Panc1 (cell line): Measurements from ENCODE around the gene HUNK.

Source experiments
- CTCF ChIP-seq: fragments of 450-650 bp; IDR thresholded peaks from 2 replicates; pipeline ENCODE4 v1.5.1; 2017; ENCODE audit warnings: mild to moderate bottlenecking
- POLR2AphosphoS5 ChIP-seq: IDR thresholded peaks from 2 replicates; pipeline ENCODE4 v1.6.1; 2012; ENCODE audit warnings: mild to moderate bottlenecking, low read depth, low read length, moderate library complexity
- TCF7L2 ChIP-seq: IDR thresholded peaks from 2 replicates; pipeline ENCODE4 v1.6.1; 2011; ENCODE audit warnings: mild to moderate bottlenecking, low read depth, low read length, inconsistent platforms
- TF ChIP-seq, protein P1 (sequence below), 2 experiments: IDR thresholded peaks; 2 replicates each; pipeline ENCODE4 v1.6.1; 2011 to 2012; ENCODE audit warnings: low read depth in 2 of 2, control low read depth in 1 of 2, low read length in 1 of 2, mild to moderate bottlenecking in 1 of 2, moderate library complexity in 1 of 2; ENCODE audit not compliant: insufficient read depth in 1 of 2

DNA sequence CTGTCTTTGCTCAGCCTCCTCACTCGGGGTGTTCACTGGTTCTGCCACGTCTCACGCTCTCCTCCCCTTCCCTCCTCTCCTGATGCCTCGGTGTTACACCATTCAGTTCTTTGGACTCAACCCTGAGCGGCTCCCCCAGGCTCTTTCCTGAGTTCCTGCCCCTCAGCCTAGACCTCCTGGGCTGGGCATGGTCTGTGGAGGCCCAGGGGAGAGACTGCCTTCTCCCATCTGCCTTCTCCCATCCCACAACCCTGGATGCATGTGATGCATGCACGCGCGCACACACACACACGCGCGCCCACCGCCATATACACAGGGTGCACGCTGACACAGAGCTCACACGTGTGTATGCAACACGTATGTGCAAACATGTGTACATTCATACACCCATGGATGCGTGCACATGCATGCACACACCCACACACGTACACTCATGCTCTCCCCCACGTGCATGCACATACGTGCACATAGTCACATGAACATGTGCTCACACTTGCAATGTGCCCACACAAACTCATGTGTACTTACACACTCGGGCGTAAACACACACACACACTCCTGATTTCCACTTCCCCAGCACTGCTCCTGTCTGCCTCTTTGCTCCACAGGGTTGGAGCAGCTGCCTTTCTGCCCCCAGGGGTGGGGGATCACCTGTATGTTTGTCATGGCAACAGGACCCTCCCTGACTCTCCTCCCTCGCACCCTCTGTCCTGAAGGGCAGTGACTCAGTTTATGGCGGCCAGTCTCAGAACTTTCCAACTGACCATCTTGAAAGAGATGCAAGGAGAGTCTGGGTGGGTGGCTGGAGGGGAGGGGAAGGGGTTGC, 59.0 kb downstream of the HUNK start:
- TF ChIP-seq TCF7L2 = no peak
- TF ChIP-seq CTCF = no peak
- TF ChIP-seq, protein P1, sequence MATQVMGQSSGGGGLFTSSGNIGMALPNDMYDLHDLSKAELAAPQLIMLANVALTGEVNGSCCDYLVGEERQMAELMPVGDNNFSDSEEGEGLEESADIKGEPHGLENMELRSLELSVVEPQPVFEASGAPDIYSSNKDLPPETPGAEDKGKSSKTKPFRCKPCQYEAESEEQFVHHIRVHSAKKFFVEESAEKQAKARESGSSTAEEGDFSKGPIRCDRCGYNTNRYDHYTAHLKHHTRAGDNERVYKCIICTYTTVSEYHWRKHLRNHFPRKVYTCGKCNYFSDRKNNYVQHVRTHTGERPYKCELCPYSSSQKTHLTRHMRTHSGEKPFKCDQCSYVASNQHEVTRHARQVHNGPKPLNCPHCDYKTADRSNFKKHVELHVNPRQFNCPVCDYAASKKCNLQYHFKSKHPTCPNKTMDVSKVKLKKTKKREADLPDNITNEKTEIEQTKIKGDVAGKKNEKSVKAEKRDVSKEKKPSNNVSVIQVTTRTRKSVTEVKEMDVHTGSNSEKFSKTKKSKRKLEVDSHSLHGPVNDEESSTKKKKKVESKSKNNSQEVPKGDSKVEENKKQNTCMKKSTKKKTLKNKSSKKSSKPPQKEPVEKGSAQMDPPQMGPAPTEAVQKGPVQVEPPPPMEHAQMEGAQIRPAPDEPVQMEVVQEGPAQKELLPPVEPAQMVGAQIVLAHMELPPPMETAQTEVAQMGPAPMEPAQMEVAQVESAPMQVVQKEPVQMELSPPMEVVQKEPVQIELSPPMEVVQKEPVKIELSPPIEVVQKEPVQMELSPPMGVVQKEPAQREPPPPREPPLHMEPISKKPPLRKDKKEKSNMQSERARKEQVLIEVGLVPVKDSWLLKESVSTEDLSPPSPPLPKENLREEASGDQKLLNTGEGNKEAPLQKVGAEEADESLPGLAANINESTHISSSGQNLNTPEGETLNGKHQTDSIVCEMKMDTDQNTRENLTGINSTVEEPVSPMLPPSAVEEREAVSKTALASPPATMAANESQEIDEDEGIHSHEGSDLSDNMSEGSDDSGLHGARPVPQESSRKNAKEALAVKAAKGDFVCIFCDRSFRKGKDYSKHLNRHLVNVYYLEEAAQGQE (IDR thresholded peaks at IDR 0.05; ENCODE audit: insufficient read depth in 1 of 2, low read depth in 2 of 2, low read length in 1 of 2) = no peak
- TF ChIP-seq POLR2AphosphoS5 = no peak
